GM18499 (cell line): ENCODE measurements around the gene CAMSAP1.
"Not testable (repeated sequence)": the region's sequence is repeated elsewhere in the genome, so short reads cannot be mapped to it uniquely, and the experiment has no call there.

Experiments
- ATAC-seq: cut with Tn5 transposase; IDR thresholded peaks from one replicate; pipeline ENCODE4 v1.9.1; 2021; ENCODE audit warnings: moderate number of reproducible peaks; ENCODE audit not compliant: insufficient read depth, unreplicated experiment

CAMSAP1 gene

DNA sequence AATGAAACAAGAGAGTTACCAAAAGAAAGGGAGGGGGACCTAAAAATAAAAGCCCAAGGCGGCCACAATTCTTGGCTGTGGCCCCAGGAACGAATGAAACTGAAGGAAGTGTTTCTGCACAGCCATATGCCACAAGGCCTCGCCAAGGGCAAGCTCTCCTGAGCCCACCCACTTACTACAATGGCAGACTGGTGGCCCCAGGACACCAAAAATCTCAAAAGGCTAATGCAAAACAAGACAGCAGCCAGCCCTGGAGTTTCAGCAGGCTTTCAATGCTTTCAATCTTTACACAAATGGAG lies 4.0 kb downstream of the CAMSAP1 start:
- no peak for ATAC-seq

DNA sequence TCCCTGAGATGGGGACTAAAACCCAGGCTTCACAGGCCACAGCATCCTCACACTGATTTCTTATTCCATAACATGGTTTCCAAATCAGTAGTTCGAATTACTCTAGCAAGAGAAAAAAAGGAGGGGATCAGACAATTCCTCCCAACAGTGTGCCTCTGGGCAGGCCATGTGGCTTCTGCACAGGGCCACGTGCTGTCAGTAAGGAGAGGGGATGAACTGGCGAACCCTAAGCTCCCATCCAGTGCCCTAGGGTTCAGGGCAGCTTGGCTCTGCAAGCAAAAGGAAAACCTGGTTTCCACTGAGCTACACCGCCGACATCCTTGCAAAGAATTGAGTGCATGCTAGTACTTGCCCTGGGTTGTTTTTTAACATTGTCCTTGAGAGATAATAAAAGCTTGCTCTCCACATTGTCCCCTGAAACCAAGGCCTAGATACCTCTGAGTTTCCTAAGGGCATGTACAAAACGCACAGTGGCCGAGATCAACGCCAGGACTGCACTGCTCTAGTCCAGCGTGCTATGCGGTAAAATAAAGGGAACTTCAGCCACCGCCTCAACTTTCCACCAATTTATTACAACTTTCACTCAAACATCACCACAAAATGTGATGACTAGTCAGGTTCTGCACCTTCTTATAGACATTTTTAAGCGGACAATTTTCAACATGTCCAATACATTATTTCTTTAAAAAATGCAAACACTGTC lies 4.5 kb downstream of the CAMSAP1 start:
- ATAC-seq = no peak

DNA sequence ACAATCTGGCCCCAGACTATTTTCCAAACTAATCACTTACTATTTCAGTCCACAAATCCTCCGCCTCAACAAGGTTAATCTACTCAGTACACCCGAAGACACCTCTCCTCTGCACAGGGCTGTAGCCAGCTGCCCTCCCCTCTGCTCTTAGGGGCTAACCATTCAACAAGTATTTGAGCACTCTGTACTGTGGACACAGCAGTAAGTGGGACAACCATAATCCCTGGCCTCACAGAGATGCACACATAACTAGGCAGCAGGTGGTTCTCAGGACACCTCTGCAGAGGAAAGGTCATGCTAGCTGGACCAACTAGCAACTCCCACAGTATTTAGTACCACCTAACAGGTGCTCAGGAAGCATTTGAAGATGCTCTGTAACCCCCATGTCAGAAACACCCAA lies 5.5 kb downstream of the CAMSAP1 start:
- no peak for ATAC-seq

GRCh38 chr9:135901031-135901758 lies 6.2 kb downstream of the CAMSAP1 start:
- ATAC-seq = no peak

DNA sequence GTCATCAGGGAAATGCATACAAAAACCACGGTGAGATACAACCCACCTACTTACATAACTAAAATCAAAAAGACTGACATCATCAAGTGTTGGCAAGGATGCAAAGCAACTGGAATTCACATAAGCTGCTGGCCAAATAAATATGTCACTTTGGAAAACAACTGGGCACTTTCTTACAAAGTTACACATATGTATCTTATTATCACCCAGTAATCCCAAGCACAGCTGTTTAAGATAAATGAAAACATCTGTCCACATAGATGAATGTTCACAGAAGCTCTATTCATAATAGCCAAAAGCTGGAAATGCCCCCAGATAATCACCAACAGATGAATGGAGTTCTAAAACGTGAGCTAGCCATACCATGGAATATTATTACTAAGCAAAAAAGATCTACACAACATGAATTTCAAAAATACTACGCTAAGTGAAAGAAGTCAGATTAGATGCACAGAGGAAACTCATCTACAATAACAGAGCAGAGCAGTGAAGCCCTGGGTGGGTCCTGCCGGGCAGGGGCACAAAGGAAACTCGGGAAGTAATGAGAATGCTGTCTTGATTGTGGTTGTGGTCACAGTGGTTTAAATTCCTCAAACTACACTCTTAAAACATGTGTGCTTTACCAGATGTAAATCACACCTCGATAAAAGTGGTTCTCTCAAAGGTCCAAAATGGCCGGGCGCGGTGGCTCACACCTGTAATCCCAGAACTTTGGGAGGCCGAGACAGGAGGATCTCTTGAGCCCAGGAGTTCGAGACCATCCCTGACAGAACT lies 8.5 kb downstream of the CAMSAP1 start:
- no peak for ATAC-seq

- ATAC-seq = no peak
Observed at GRCh38 chr9:135896626-135897025, 10.7 kb downstream of the CAMSAP1 start.

- ATAC-seq = no peak
Observed at GRCh38 chr9:135896205-135896604, 11.1 kb downstream of the CAMSAP1 start.

- no peak for ATAC-seq
Observed at GRCh38 chr9:135895202-135895848, 12.0 kb downstream of the CAMSAP1 start.

DNA sequence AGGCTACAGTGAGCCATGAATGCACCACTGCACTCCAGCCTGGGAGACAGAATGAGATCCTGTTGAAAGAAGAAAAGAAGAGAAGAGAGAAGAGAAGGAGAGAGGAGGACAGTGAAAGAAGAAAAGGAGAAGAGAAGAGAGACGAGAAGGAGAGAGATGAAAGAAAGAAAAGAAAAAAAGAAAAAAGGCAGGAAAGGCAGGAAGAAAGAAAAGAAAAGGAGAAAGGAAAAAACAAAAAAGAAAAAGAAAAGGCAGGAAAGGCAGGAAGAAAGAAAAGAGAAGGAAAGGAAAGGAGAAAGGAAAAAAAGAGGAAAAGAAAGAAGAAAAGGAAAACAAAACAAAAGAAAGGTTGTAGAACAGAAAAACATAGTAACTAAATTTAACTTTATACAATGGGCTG lies 14.2 kb downstream of the CAMSAP1 start:
- no peak for ATAC-seq

DNA sequence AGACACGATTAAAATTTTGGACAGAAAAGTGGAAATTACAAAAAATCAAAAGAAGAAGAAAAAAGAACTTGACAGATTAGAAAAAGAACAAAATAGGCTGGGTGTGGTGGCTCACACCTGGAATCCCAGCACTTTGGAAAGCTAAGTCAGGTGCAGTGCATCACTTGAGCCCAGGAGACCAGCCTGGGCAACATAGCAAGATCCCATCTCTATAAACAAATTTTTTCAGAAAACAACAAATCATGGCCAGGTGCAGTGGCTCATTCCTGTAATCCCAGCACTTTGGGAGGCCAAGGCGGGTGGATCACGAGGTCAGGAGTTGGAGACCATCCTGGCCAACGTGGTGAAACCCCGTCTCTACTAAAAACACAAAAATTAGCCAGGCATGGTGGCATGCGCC lies 15.0 kb downstream of the CAMSAP1 start:
- ATAC-seq = not testable (repeated sequence)

DNA sequence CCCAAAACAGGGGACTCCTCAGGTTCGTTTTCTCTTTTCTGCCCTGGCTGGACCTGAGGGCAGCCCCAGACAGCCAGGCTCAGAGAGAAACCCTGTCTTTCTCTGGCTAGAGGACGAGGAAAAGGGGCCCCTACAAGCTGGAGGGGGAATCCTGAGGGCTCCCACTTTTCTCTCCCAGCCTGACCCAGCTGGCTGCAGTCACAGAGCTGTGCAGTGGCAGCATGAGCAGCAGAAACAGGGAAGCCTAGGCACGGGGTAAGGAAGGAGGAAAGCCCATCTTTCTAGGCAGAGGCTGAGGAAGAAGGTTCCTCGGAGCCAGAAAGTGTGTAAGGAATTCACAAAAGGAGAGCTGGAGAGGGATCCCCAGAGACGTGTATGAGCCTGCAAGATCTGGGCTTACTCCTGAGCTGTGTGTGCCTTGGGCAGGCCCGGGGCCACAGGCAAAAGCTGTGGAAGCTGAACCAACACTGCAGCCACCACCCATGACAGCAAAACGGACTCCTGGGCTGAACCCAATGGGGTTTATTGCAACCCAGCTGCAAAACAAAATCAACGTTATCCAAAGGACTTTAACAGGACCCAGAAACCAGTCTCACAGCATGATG lies 16.2 kb downstream of the CAMSAP1 start:
- ATAC-seq = no peak

DNA sequence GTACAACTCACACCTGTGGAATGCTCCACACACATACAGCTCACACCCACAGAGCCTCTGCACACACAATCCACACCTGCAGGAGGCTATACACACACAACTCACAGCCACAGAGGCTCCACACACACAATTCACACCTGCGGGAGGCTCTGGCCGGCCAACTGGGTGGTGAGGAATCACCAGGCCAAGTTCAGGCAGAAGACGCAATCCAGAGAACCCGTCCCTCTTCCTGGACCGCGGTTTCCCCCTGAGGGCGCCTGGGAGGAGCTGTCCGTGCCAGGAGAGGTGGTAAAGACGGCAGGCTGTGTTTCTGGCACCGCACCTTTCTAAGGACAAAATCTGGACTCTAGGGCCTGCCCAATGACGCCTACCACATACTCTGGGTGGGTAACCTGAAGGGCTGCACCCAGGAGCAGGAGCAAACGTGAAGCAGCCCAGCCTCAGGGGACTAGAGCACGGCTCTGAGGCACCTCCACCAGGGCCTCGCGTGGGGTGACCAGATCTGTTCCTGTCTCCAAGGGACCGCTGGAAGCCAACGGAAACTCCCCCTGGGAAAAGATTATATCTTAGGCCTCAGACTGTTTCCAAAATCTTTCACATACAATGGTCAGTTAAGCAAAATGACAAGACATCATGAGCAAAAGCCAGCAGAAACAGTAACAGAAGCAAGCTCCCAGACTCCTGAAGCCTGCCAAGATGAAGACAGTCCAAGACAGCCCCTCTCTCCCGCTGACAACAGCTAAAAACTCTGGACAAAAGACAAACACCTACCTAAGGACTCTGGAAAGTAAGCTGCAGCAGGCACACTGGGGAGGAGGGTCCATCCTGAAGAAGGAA lies 16.9 kb downstream of the CAMSAP1 start:
- ATAC-seq = no peak

DNA sequence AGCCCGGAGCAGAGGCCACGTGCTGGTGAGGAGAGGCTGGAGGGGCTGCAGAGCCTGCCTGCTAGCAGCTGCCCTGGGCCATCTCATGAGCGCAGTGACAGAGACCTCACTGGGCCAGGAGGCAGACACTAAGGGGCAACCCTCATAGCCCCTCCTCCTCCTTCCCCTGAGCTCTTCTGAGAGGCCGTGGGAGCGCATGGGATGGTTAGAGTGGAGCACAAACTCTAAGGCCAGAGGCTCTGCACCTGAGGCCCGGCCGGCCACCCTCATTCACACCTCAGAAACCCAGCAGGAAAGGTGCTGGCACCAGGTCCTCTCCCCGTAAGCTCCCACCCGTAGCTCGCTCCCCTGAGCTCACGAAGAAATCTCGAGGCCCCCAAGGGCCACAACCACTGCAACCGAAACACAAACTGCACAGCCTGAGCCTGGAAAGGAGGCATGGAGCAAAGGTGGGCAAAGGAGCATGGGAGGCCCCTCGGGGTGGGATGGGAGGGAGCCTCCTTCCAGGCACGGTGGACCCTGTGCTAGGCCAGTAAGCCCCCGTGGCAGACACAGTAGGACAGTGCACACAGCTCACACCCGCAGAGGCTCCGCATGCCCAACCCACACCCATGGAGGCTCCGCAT lies 17.7 kb downstream of the CAMSAP1 start:
- ATAC-seq = no peak

DNA sequence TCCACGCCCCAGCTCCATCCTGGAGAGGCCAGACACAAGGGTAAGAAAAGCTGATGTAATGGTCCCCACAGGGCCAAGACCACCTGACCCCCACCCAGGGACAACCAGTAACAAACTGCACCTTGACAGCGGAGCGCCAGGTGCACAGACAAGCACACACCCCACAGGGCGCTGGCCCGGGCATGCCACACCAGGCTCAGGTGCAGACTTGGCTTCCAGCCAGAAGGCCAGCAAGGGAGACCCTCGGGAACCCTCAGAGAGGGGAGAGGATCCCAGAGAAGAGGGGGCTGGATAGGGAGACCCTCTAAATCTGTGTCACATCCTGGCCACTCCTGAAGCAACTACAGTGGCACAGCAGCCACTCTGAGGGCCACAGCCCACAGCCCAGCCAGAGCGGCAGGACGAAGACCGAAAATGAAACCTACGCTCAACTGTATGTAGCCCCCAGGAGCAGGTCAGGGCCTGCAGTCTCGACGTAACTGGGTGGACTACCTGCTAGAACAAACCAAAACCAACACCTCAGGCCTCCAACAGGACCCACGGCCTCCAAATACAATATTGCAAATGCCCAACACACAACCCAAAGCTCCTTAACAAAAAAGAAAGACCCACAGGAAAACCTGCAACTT lies 18.5 kb downstream of the CAMSAP1 start:
- no peak for ATAC-seq

- no peak for ATAC-seq
Observed at GRCh38 chr9:135888126-135888765, 19.1 kb downstream of the CAMSAP1 start.

DNA sequence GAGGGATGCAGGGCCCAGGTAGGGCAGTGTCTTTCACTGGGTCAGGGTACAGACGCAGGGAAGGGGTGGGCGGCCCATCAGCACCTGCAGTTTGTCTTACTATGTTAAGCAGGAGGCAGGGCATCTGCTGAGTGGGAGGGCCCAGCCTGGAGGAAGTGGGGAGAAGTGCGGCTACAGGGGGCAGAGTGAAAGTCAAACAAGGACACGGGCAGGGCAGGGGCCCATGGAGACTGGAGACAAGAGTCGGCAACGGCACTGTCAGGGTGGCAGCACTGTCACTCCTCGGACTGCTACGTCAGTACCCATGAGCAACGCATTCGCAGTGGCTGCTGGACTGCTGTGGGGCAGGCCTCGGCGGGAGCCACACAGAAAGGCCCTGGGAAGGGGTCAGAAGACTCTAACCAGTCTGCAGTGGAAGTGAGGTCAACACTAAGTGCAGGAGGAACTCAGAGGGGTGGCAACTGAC lies 19.7 kb downstream of the CAMSAP1 start:
- ATAC-seq = no peak

GRCh38 chr9:135887021-135887507 lies 20.3 kb downstream of the CAMSAP1 start:
- no peak for ATAC-seq
